NCI-H2196 (cell line): ENCODE measurements around the gene AP4B1.

Experiments
- DNase-seq: peaks from one replicate; lab custom pipeline; 2025; ENCODE audit not compliant: unreplicated experiment; lab: John Stamatoyannopoulos, UW

AP4B1 gene

DNA sequence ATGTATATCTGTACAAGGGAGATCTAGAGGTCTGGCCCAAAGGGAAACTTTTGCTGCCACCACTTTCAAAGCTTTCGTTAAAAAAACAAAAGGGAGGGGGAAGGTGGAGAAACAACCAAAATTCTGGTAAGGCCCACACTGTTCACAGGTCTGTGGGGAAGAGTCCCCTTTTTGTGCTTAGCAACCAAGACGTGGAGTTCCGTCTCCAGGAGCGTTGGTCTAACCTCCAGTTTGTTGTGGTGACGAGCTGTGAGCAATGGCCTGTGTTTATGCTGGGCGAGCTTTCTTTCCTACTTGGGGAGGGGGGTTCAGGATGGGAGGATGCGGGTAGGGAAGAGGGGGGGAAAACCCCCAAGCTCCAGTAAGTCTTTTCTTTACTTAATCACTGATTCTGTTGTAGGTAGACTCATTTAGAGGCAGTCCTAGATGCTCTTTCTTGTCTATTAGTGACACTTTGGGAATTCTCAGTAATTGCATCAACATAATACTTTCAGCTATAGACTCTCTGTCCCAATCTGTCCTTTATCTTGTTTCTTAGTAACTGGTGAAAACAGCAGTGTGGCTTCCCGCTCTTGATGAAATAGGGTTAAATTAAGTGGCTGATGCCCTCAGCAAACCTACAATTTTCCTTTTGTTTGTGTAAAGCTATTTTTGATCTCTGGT is 26.0 kb upstream of the AP4B1 start:
- DNase-seq, result no peak

DNA sequence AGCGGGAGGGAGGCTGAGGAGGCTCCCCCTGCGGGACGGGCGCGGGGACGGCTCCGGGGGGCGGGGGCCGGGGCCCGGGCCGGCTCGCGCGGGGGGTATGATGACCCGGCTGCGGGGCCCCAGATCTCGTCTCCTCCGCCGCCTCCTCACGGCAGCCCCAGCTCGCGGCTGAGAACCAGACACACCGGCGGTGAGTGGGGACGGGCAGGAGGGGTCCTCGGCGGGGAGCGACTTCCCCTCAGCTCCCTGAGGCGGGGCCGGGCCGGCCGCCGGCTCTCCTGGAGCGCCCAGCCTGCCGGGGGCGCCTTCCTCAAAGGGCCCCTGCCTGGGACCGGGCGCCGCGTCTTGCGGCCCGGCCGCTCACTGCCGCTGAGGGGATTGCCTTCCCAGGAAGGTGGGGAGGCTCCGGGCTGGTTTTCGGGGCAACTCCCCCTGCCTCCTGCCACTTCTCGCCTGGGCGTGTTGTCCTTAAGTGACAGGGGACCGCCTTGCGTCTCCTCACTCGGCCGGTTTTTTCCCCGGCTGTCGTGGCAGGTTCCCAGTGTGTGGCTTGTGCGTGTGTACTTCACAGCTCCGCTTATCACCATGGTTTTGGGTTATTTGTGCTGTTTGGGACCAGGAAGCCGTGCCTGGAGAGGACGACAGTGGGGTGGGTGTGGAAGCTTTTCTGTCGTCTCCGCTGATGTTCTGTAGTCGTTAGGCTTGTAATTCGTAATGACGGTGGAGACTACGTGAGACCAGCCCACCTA is 25.3 kb upstream of the AP4B1 start:
- peak; percentile 41 for DNase-seq

DNA sequence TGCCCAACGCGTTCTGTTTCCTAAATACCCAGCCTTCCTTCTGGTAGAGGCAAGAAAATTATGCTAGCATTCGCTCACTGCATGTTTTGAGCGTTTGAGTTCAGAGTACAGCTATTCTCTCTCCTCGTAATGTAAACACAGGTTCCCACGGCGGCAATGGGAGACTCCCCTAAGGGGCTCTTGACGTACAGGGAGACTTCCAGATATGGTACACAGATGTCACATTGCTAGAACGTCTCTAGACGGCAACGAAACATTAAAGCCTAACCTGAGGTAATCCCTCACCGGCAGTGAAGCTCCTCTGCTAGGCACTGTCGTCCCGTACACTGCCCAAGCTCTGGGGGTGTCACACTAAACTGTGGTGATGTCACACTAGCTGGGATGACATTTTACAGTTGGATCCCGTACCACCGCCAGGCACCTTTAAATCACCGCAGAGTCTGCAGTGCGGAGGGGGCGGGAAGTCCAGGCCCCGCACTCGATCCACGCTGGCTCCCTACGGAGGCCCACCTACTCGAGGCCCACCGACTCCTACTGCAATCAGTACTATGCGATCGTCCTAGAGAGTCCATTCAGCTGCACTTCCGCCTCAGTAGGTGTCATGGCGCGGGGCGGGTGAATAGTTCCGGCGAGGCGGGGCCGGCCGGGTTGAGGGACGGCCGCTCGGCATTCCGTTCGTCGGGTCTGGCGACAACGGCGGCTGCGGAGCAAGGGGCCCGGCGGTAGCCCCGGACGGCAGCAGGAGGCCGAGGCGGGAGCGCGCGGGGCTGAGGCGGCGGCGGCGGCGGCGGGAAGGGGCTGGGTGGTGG is 24.5 kb upstream of the AP4B1 start, which contains the start of gene HIPK1:
HIPK1 (plus strand) TSS at position 384 of the 809 bp plus-strand sequence.
- peak; percentile 92 for DNase-seq

DNA sequence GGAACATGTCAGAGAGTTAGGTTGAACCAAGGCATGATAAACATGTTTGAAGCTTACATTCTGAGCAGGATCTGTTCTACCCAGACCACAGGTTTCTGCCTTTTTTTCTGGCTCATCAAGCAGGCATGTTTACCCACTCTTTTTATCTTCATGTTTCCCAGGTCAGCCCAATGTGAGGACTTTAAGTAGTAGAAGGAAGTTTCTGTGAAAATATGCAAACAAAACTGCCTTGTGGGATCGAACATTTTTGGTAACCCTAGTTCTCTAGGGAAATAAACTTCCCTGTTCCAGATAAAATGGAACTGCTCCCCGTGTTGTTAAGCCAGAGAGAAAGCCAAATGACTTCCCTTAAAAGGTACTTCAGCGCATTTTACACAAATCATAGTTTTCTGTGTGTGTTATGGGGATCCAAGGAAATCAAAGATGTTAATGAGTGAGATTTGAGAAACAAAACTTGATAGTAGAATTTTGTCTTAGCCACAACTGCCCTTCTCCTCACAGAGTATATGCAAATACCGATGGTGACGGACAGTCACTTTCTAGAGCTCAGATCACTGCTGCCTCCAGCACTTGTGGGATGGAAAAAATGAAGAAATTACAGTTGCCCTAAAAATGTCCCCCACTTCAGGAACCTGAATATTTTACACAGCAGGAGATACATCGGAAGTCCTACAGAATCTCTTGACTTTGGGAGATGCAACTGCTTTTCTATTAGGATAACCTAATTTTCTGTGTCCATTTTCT is 23.8 kb upstream of the AP4B1 start:
- no peak for DNase-seq

DNA sequence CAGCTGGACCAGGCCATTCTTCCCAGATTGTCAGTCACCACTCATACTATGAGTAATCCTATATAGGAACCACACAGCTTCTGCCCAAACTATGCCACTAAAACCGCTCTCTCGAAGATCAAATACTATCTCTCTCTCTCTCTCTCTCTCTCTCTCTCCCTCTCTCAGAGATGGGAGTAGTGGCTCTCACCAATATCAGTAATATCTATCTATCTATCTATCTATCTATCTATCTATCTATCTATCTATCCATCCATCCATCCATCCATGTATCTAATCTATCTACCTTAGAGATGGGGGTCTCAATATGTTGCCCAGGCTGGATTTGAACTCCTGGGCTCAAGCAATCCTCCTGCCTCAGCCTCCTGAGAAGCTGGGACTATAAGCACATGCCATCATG is 19.9 kb upstream of the AP4B1 start:
- DNase-seq, result no peak

DNA sequence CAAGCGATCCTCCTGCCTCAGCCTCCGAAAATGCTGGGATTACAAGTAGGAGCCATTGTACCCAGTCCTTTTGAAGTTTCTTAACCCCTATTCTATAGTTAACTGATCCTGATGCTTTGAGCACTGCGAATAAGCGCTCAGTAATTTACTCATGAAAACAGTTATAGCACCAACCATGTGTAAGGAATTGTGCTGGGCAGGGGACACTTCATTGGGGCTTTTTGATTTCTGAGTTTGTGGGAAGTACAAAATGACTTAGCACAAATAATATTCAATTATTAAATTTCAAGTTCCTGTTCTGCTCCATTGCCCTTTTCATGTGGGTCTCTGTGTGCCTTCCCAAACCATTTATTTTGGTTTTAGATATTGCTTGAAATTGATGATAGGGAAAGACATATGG is 18.4 kb upstream of the AP4B1 start:
- DNase-seq, result no peak

DNA sequence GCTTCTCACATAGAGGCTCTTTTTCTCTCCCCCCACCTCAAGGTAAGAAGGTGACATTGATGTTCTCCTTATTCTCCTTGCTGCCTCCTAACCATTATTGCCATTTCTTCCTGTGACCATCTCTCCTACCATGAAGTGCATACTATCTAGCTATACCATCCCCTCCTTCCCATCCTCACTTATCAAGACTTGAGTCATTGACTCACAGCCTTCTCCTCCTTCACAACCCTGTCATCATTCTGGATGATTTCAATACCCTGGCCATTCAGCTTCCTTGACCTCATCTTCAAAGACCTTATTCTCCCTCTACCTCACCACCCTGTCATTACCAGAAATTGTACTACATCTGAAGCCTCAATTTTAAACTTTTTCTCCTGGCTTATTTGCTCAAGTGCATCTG is 13.6 kb upstream of the AP4B1 start:
- no peak for DNase-seq

DNA sequence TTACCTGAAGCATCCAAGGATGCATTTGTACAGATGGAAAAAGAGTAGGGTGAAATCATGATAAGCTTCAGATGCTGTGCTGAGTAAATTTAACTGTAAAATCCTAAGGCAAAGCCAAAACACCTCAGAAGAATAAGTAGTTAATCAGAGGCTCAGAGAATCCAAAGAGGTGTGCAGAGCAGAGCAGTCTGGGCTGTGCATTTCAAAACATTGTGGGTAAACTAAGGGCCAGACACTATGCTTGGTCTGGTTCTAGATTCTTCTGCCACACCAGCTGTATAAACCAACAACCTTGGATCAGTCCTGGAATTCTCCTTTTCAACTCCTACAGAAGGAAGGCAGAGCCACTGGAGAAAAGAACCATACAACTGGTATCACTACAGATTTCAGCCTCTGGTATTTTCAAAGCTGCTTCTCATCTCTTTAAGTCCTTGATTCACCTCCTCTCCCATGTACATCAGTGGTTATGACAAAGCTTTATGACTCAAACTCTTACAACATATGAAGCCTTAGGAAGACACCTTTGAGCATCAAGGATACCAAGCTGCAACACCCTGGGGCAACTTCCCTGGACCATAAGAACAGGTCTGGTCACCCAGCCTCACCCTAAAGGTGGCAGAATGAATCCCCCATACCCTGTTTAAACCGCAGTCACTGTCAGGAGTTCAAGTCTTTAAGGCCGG is 12.9 kb upstream of the AP4B1 start:
- no peak for DNase-seq

DNA sequence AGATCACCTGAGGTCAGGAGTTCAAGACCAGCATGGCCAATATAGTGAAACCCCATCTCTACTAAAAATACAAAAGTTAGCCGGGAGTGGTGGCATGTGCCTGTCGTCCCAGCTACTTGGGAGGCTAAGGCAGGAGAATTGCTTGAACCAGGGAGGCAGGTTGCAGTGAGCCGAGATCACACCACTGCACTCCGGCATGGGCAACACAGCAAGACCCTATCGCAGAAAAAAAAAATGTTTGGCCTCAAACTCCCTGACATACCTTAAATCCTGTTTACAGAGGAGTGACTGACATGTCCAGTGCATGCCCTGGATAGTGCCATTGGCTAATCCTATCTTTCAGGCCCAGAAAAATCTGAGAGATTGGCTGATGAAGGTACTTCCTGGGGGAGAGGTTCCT is 12.4 kb upstream of the AP4B1 start:
- DNase-seq, result no peak

DNA sequence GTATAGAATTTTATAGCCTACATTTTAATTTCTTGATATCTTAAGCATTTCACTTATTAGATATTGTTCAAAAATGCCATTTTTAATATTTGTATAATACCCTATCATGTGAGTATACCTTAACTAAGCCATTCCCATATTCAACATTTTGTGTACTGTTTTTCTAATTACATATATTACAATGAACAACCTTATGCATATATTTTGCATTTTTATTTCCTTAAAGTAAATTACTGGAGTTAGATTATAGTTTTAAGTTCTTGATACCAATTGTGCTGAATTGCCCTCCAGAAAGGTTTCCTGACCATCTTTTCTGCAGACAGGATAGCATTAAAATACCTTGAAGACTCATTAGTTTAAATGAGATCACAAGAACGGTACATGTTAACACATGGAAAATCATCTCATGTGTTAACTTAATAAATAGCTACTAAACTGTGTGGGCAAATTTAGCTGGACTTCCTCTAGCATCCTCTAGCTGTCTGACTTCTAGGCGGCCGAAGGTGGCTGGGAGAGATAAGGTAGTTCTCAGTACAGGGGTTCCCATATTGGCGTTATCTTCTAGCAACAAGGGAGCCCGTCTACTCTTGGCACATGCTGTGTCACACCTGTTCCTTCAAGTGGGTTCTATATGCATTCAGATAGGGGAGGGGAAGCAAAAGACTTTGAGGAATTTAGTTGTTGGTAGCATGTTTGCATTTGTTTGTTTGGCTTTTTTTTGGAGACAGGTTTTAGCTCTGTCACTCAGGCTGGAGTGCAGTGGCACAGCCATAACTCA is 9.5 kb upstream of the AP4B1 start:
- DNase-seq, result no peak

DNA sequence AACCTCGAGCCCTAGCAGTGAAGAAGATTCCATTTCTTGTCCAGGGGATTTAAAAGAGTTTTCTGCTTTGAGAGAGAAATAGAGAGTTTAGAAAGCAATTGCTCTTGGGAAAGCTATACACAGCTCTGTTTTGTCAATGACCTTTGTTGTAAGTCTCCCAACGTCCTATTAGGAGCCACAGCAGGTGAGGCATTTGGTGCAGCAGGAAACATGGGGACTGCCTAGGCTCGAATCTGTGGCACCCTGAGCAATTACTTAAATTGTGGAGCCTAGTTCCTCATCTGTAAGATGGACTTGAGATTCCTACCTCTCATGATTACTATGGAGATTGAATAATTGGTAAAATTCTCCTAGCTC is 8.7 kb upstream of the AP4B1 start:
- no peak for DNase-seq

DNA sequence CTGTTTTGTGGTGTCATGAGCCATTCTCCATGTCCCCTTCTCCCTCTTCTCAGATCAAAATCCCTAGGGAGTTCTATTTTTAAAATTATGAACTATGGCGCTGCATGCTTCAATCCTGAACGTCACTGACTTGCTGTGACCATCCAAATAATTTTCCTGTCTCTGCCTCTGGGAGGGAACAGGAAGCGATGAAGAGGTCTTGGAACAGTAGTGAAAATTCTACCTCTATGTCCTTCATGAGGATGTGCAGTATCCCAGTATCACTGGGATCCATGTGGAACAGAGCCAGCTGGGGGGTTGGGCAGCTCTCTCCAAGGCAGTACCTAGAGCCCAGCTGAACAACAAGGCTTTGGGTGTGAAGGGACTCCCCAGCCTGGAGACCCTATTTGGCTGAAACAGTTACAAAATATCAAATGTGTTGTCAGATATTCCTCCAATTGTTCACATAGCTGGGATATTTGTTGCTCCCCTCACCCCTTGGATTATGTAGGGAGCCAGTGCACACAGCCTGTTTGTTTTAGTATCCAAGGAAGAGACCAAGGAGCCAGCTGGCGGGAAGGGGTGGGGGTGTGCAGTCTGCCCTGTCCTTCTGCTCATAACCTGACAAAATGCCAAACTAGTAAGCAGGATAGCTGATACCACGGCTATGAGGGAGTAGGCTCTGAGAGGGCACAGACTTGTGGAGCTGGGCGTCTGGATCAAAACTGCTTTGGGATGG is 8.2 kb upstream of the AP4B1 start:
- DNase-seq, result peak; percentile 82

DNA sequence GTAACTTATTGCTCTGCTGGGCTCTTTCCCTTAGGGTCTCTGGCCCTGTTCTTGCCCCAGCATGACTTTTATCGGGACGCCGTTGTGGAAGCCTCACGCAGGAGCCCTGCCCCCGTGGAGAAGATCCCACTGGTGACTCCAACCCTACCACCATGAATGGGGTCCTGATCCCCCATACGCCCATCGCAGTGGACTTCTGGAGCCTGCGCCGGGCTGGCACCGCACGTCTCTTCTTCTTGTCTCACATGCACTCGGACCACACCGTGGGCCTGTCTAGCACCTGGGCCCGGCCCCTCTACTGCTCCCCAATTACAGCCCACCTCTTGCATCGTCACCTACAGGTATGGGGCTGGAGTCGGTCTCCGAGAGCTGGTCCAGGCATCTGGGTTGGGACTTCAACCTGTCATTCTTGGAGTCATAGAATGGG is 849 bp upstream of the AP4B1 start:
- peak; percentile 28 for DNase-seq

DNA sequence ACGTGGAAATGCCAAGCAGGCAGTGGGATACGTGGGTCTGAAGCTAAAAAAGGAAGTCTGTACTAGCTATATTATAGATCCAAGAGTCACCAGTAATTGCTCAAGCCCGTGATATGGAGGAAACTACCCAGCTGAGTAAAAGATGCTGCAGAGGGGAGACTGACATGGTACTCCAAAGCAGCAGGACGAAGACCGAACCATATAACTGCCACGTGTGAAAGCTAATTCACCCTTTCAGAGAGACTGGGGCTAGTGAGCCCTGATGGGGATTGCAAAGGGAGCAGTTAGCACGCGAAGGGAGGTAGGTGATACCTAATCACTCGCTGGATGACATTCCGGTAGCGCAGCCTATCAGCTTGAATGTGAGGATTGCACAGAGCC is 316 bp downstream of the AP4B1 start:
- peak; percentile 43 for DNase-seq

DNA sequence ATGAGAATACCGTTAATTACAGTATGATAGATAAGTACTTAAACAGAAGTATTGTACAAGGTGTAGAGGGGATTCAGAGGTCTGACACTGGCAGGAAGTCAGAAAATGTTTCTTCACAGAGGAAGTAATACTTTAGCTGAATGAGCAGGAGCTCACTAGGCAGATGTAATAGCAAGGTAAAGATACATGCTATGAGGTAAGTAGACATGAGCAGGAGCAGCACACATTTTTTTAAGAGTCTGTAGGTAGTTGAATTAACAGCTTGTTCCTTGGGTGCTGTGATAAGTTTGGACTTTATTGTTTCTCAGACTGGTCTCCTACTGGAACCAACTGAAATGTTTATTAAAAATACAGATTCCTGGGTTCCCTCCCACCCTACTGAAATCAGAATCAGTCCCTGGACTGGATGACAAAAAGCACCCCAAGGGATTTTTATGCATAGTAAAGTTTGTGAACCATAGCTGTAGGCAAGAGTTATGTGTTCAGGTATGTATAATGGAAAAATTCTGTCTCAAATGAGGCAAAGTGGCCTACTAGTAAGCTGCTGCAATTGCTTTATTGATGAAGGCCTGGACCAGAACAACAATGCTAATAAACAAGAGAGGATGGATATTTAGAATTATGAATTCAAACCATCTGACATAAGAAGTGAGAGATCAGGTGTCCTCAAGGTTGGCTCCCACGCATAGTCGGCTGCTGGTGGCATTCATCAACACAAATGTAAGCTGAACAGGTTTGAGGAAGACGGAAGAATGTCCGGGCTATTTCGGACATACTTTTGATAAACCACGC is 902 bp downstream of the AP4B1 start:
- no peak for DNase-seq

DNA sequence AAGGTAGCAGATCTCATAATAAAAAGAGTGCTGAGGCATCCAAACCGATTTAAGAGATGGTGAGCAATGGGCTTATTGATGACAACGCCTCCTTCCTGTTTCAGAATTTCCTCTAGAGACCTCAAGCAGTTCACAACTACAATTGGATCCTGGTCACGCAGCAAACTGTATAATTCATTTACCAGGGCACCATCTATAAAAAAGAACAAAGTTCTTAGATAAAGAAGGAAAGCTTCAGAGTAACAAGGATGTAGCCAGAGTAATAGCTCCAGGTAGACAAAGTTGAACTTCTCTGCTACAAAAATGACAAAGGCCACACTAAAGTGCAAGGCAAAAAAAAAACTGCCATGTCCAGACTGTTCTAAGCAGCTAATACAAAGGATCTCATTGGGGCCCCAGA is 3.4 kb downstream of the AP4B1 start:
- no peak for DNase-seq

DNA sequence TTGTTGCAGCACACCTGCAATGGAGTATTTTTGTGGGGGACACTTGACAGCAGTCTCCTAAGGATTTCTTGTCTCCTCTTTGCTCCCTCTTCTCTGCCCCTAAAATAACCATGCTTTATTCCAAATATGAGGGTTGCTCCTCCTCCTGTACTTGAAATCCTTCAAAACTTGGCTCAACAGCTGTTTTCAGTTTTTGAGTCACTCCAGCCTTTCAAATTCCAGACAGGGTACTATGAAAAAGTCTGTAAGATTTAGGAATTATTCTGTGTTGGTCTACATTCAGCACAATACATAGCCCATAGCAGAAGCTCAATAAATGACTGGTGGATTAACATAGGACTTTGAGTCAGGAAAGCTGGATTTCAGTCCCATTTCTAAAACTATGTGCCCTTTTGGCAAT is 5.5 kb downstream of the AP4B1 start:
- DNase-seq, result no peak

DNA sequence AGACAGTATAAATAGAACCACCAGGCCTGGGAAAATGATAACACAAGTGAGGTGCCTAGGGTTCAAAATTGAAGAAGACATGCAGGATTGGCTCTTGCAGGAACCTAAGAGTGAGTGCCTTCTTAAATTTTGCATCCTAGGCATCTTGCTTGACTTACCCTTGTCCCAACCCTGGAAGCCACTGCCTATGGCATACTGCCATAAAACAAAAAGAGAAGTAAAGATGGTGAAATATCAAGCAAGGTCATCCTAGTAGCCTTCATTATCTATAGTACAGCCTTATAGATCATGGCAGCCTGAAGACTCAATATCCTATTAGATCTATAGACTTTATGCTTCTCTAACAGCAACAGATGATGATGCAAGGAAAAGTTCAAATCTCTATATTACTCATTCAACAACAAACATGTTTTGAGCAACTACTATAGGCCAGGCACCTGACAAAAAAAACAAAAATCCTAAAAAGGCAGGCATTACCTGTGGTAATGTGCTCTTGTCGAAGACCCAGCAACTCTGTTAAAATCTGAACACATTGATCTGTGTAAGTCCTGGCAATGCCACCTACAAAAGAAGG is 6.3 kb downstream of the AP4B1 start:
- DNase-seq, result no peak
